Measurements from ENCODE around the gene CA5A.

DNA sequence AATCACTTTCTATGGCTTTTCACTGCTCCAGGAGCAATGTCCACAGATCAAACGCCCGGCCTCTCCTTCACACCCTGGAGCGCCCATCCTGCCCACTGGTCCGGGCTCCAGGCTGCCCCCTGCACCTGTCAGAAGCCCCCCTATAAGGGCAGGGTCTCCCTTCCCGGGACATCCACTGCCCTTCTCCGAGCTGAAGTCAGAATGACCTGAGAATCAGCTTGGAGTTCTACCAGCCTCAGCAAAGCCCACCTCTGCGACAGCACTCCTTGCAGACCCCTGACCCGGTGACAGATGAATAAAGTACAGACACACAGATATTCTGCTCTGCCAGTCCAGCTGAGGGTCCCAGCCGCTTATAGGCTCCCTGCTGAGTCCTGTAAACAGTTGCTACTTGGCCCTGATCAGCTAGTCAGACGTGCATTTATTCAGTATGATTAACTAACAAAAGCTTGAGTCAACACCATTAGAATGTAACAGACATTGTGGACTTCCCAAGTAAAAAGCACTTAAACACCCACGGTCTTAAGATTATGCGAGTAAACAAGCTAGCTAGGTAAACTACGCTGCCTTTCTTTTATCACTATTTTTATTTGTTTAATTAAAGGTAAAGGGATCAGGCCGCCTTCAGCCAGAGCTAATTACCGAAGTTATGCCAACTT is 71.9 kb downstream of the CA5A start:
- TF ChIP-seq CTCF (IDR thresholded peaks at IDR 0.05), result no peak
- no peak for TF ChIP-seq POLR2AphosphoS5 (IDR thresholded peaks at IDR 0.05)
- TF ChIP-seq EP300 (IDR thresholded peaks at IDR 0.05), result no peak
- TF ChIP-seq POLR2A (IDR thresholded peaks at IDR 0.05), result no peak

All from sigmoid colon (tissue), 4 donors.